Peyer's patch (tissue), 4 donors: ENCODE data around the gene BICD2.

ENCODE experiments used
- CTCF ChIP-seq, 6 experiments: fragments of 450-650 bp in 4 of 6; fragments of 200-600 bp in 2 of 6; sonication (generic) in 1 of 6; IDR thresholded peaks; one replicate each; pipeline ENCODE4 v1.5.1; 2017 to 2019; ENCODE audit warnings: antibody characterized with exemption in 6 of 6, mild to moderate bottlenecking in 3 of 6, moderate library complexity in 1 of 6
- POLR2A ChIP-seq, 2 donors: fragments of 450-650 bp; IDR thresholded peaks; one replicate each; pipeline ENCODE4 v1.5.1; 2017; ENCODE audit warnings: antibody characterized with exemption in 2 of 2, mild to moderate bottlenecking in 2 of 2, moderate library complexity in 2 of 2

DNA sequence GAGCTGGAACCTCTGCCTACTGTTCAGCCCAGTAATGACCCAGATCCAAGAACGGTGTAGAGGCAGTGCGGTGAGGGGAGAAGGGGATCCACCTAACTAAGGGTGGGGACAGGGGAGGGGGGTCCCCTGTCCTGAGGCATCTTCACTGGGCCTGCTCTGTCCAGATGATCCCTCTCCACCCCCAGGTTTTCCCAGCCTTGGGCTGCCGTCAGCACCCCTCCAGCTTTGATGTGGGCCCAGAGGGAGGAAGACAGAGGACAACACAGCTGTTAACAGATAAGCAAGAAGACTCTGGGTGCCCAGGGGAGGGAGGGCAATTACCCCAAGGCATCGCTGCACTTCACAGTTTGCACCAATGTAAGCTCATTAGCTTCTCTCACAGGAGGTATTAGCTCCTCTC, 19.3 kb downstream of the BICD2 start:
- TF ChIP-seq CTCF (IDR thresholded peaks at IDR 0.05) (no peak), POLR2A (IDR thresholded peaks at IDR 0.05) (no peak)
